SH-SY5Y (cell line): ENCODE results near the gene SOST.

Experiments
- GATA2 ChIP-seq: IDR thresholded peaks from 2 replicates; pipeline ENCODE4 v1.6.1; 2011; ENCODE audit warnings: mild to moderate bottlenecking, low read depth, low read length
- GATA3 ChIP-seq: IDR thresholded peaks from 2 replicates; pipeline ENCODE4 v1.6.1; 2011; ENCODE audit warnings: low read depth, mild to moderate bottlenecking, low read length, moderate library complexity

GRCh38 chr17:43706235-43706634 is 52.4 kb downstream of the SOST start:
- no peak for TF ChIP-seq GATA2
- TF ChIP-seq GATA3 = no peak
